Brain pericyte (primary cell): ENCODE data around the gene PPP1R14B.
"Not testable (repeated sequence)": the region's sequence is repeated elsewhere in the genome, so short reads cannot be mapped to it uniquely, and the experiment has no call there.

Experiments
- DNase-seq: peaks from one replicate; pipeline ENCODE4 v3.0.0-alpha.2; 2012; ENCODE audit warnings: low read depth, low spot score

PPP1R14B gene

DNA sequence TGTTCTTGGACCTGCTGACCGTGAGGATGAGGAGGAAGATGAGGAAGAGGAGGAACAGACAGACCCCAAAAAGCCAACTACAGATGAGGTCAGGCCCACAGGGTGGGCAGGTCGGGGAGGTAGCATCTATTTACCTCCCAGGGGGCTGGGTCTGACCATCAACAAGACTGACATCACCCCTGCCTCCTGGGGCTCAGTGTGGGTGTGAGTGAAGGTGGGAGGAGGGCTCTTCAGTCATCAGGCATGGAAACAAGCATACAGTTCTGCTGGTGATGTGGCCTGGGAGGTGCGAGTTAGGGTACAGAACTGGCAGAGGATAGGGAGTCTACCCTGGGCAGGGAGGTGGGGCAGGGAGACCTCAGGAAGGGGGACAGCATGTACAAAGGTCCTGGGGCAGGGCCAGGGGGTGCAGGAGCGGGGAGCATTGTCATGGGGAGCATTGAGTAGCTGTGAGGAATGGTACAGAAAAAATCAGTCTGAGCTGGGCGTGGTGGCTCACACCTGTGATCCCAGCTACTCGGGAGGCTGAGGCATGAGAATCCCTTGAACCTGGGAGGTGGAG lies 13.5 kb upstream of the PPP1R14B start:
- DNase-seq = no peak

DNA sequence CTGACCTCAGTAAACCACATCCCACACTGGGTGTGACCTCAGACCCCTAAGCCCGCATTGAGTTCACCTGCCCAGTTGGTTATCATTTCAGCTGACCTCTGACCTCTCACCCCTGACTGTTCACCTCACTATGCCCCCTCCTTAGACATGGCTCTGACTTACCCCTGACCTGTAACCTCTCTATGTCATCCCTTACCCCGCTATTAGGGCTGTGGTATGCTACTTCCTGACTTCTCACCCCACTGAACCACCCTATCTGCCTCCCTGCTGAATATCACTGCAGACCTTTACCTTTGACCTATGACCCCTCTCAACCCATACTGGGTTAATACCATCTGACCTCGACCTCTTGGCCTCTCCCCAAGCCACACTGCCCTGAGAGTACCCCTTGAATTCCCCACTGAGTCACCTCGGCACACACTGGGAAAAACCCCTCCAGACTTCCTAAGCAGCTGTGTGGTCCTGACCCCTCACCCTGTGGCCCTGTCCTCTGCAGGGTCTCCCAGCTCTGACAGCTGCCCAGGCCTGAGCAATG lies 12.9 kb upstream of the PPP1R14B start:
- no peak for DNase-seq

DNA sequence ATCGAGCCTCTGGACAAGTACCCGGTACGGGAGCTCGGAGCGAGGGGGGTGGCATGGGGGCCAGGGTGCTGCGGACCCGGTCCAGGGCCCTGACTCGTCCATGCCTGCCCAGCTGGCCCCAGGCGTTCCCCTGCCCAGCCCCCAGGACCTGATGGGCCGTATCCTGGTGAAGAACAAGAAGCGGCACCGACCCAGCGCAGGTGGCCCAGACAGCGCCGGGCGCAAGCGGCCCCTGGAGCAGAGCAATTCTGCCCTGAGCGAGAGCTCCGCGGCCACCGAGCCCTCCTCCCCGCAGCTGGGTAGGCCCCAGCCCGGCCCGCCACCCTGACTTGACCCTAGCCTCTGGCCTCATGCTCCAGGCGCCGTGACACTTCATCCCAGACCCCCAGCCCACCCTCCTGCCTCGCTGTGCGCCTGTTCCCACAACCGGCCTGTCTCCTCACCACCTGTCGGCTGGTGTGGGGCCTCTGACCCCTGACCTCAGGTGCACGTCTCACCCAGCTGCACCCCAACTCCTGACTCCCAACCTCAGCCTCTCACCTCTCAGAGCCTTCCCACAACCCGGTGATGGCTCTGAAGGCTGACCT lies 12.3 kb upstream of the PPP1R14B start:
- no peak for DNase-seq

DNA sequence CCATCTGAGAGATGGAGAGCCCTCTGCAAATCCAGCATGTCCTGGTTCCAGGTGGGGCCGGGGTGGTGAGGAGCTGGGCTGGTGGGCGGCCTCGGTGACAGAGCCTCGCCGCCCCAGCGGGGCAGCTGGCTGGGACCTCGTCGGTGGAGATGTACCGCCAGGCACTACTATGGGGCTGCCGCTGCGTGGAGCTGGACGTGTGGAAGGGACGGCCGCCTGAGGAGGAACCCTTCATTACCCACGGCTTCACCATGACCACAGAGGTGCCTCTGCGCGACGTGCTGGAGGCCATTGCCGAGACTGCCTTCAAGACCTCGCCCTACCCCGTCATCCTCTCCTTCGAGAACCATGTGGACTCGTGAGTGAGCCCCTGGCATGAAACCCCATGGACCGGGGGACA lies 11.6 kb upstream of the PPP1R14B start:
- DNase-seq = no peak

DNA sequence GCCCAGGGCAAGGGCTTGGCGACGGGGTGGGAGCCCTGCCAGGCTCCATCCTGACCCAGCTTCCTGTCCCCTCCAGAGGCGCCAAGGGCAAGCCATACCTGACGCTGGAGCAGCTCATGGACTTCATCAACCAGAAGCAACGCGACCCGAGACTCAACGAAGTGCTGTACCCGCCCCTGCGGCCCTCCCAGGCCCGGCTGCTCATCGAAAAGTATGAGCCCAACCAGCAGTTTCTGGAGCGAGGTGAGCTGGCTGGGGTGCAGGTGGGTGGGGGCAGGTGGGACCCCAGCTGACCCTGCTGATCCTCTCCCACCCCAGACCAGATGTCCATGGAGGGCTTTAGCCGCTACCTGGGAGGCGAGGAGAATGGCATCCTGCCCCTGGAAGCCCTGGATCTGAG lies 9.6 kb upstream of the PPP1R14B start:
- no peak for DNase-seq

DNA sequence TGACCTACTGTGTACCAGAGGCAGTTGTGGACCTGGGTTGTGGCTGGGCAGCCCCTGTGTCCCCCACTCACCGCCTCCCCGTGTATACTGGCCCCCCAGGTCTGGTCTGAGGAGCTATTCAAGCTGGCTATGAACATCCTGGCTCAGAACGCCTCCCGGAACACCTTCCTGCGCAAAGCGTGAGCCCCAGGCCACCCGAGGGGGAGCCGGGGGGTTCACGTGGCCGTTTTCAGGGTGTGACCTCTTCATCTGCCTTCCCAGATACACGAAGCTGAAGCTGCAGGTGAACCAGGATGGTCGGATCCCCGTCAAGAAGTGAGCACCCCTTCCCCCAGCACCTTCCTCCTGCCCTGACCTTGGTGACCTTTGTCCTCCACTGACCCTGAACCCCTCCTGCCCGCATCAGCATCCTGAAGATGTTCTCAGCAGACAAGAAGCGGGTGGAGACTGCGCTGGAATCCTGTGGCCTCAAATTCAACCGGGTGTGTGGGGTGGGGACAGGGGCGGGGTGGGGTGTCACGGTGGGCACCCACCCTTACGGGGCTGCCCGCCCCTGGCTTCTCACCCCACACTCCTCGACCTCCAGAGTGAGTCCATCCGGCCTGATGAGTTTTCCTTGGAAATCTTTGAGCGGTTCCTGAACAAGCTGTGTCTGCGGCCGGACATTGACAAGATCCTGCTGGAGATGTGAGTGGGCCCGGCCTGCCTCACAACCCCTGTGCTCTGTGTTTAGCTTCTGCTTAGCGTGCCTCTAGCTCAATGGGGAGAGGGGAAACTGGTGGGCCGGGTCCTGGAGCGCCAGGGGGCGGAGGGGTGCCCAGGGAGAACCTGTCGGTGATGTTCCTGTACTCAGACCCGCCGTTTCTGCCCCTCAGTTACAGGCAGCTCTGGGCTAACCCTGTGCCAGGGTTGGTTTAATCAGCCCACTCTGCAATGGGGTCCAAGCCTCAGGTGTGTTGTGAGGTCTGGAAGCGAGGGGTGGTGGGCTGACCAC lies 8.7 kb upstream of the PPP1R14B start:
- no peak for DNase-seq

DNA sequence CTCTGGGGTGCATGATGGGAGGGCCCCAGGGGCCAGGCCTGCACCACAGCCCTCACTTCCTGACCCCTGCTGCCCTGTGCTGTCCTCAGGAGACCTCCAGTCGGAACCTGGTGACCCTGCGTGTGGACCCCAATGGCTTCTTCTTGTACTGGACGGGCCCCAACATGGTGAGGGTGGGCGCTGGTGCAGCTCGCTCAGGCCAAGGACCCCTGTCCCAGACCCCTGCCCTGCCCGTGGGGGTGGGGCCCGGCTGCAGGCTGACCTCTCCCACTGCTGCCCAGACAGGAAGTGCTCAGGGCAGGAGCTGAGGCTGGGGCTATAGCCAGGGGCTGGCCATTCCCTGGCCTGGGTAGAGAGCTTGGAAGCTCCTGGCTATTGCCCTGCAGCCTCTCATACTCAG lies 7.6 kb upstream of the PPP1R14B start:
- DNase-seq = no peak

DNA sequence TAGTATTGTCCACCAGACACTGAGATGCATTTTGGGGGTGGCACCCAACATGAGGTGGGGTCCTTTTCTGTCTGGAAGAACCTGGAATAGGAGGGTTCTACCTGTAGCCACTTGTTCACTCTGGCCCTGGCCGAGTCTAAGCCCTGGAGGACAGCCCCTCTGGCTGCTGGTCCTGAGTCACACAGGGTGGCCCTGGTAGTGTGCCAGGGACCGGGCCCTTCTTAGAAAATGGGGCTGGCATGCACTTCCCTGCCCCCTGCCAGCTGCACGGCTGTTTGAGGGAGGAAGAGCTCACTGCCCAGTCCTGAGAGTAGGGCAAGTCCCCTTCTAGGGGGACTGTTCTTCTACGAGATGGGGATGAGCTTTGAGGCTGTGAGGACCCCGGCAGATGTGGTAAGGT lies 6.7 kb upstream of the PPP1R14B start:
- DNase-seq = no peak

DNA sequence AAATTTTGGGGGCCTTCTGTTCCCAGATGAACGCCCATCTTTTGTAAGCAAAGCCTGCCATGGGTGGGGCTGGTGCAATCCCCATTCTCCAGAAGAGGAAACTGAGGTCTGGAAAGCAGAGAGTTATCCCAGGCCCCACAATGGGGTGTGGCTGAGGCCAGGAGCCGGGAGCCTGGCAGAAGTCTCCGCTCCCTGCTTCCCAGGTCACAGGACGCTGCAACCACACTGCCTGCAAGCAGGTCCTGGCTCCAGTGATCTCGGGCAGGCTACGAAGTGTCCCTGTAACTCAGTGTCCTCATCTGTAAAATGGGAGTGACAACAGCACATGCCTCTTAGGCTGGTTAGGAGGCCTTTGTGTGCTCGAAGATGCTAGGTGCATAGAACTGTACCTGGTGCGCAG lies 6.3 kb upstream of the PPP1R14B start:
- DNase-seq = no peak

DNA sequence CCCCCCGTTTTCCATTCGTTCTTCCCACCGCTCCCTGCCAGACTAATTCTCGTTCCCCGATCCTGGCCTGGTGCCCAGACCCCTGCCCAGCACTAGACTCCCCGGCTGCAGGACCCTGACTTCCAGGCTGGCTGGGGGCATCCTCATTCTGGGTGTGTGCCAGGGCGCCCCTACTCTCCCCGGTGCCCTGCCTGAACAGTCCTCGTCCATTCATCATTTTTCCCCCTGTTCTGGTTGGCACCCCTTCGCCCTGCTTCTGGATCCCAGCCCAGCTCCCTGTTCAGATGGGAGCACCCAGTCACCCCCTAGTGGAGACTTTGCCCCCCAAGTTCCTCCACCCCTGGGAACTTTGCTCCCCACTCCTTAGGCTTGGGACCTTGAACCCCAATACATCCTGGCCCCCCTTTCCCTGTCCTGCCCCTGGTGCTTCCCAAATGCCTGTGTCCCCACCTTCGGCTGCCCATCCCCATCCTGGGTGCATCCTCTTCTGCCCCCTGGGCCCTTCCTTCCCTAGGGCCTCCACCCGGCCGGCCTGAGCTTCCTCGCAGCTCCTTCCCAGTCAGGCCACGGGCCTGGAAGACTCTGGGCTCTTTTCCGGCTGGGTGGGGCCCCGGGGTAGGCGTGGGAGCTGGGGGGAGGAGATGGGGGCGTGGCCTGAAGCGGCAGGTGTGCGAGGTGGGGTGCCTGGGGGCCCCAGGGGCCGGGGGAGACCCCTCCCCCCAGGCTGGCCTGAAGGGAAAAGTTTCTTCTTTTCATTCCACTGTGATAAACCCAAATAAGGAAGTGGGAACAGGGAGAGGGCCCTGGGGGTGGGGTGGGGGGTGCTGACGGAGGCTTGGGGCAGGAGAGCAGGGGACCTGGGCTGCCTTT lies 5.5 kb upstream of the PPP1R14B start:
- no peak for DNase-seq

DNA sequence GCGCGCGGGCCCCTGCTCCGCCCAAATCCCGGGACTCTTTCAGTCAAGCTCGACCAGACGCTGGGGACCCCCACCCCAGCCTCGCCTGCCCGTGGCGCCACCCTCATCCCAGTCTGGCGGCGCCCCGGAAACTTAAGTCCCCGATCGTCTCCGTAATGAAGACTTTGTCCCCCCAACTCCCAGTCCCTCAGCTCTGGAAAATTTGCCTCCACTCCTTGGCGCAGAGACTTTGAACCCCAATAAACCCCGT lies 4.9 kb upstream of the PPP1R14B start:
- DNase-seq = no peak

DNA sequence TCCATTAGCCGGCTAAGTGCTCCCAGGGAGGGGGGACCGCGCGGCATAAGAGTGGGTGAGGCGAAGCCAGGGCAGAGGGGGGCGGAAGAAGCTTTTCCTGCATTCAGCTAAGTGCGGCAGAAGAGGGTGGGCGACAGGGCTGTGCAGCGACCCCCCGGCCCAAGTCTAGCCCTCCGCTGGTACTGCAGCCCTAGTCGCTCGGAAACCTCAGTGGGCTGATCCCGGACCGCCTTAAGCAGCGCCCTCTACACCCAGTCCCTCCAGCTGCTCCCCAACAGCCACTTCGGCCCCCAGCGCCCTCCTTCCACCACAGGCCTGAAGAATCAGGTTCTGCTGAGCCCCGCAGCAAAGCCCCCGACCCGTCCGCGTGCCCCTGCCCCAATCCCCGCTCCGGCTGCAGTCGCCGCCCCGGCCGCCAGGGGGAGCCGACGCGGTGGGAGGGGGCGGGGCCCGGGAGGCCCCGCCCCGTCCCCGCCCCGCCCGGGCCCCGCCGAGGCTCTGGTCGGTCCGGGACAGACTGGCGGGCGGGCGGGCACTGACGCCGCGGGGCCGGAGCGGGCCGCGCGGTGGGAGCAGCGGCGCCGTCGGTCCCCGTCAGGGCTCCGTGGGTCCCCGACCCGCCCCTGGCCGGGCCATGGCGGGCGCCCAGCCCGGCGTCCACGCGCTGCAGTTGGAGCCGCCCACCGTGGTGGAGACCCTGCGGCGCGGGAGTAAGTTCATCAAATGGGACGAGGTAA lies 4.4 kb upstream of the PPP1R14B start, which contains the start of gene PLCB3:
TSS of gene PLCB3 (plus strand) at position 515 of the 737 bp plus-strand sequence. CDS start at position 635, 120 bp downstream.
- DNase-seq = no peak

DNA sequence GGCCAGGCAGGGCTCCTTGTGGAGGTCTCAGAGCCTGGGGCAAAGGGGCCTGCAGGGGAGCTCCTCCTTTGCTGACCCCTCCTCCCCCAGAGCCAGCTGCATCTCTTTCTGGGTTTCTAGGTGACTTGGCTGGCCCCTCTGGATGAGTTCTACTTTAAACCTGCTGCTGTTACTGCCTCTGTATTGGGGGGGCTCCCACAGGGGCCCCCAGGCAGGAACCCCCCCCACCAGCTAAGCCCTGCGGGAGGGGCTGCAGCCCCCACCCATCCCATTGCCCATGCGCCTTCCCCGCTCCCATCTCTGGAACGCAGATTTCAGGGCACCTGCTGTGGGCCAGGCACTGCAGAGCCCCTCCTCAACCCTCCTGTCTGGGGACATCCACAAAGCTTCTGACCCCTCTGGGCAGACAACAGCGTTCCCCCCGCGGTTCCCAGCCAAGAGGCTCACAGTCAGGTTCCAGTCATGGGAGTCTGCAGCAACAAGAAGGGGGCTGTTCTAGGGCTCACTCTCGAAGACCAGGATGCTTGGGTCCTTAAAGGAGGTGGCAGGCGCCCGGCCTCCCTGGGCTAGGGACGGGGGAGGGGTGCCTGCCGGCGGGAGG lies 3.8 kb upstream of the PPP1R14B start:
- no peak for DNase-seq

DNA sequence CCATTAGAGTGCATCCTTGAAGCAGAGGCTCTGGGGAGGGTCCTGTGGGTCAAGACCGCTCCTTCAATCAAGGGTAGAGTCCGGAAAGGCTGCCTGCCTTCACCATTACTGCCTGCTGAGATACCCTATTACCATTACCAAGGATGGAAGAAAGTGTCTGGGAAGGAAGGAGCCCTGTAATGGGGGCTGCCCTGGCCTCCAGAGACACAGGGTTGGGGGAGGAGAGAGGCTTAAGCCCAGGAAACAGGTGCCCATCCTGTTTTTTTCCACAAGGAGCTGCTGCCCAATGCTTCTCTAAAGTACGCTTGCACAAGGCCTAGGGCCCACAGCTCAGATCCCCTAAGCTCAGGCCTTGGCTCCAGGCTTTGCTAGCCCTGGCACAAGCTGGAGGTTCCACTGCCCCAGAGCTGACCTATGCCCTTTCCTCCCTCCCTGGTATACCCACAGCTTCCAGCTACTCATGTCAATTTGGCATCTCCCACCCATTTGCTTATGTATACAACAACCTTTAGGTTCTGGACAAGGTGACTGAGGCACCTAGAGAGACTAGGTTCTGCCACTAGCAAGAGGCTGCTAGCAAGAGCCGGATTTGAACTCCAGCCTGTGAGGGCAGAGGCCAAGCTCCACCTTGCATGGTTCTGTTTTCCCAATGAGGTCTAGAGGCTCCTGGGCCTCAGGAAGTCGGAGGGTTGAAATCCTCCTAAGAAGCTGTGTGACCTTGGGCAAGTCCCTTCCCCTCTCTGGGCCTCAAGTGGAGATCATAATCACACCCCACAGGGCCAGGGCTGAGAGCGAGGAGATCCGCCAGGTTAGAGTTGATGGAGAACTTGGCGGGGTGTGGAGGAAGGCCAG lies 3.0 kb upstream of the PPP1R14B start:
- DNase-seq = no peak

DNA sequence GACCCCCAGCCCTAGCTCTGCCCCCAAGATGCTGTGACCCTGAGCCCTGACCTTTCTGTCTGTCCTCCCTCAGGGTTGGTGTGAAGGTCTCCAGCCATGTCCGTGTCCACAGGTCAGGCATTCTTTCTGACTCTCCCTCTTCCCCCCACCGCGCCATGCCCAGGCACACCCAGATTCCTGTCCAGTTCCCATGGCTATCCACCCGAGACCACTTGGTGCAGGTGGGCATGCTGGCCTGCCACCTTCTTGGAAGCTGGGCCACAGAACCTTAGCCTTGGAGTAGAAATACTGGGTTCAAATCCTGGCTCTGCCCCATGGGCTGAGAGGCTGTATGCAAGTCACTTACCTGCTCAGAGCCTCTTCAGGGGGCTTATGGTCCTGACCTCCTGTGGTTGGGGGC lies 2.3 kb upstream of the PPP1R14B start:
- no peak for DNase-seq

DNA sequence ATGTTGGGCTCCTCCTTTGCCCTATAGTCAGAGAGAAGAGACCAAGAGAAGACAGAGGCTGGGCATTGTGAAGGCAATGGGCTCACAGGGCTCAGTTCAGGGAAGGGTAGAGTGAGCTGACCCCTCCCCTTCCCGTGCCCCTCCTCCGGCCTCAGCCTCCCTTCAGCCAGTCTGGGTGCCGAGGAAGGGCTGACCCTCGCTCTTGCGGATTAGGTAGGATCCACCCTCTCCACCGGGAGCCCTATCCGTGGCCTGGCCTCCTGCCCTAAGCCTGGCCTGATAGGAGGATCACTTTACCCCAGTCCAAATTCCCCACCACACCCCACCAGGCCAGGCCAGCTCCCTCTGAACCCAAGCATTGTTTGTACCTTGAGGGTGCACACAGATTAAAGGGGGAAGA lies 1.8 kb upstream of the PPP1R14B start:
- DNase-seq = no peak

DNA sequence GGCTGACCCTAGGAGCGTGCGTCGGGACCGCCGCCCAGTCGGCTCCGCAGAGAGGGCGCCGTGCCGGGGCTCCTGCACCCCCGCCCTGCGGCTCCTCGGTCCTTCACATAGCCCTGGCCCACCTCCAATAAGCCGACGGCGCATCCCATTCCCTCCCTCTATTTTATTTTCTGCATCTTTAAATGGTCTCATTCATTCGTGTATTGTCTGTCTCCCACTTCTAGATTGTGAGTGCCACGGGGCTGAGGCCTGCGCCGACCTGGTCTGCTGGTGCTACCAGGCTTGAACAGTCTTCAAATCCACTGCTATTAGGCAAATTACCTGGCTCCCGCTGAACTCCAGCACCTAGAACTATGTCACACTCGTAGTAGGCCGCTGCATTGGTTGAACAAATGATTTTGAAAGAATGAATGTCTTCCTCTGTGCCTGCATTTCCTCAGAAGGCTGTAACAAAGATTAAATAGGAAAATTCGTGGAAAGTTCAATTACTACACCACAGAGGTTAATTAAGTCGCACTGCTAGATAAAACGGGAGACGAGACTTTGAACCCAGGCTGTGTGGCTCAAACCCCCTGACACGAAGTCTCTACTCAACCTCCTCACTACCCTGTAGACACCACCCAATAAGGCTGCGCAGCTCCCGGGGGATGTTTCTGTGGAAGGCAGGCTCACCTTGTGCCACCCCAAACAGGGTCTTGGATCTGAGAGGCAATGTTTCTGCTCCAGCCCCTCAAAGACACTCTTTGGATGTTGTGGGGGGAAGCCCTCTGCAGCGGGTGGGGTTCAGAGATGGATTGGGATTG lies 1.2 kb upstream of the PPP1R14B start:
- DNase-seq = no peak

DNA sequence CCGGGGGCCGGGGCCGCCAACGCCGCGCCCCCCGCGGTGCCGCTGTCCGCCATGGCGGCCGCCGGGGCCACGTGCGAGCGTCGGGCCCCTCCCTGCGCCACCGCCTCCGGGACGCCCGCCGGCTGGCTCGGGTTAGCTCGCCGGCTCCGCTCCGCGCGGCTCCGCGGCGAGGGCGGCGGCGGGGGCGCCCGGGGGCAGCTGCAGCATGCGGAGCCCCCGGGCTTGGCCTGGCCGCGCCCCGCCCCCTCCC lies 197 bp downstream of the PPP1R14B start:
- DNase-seq = not testable (repeated sequence)
